ENCODE results near the gene SERPINB3. TPM values are rescaled to one million over a fixed set of nuclear protein-coding genes. Genes with fewer than 3 reads are reported as not detected.
"Not testable (repeated sequence)": the region's sequence is repeated elsewhere in the genome, so short reads cannot be mapped to it uniquely, and the experiment has no call there.

SERPINB3 gene
- not detected for total RNA-seq

- intact Hi-C loops (cut with DNase I; ENCODE audit: low total_unique reads); H3K4me1 ChIP-seq; H3K27ac ChIP-seq; DNase-seq; H3K9me3 ChIP-seq; H3K36me3 ChIP-seq; H3K4me3 ChIP-seq; H3K27me3 ChIP-seq: not testable (repeated sequence)
Observed at GRCh38 chr18:63661750-63662149, at the start of gene SERPINB3. Gene SERPINB3, minus strand, starts transcription at chr18:63661893. Its CDS starts 677 bp downstream, at chr18:63661216.

- TF ChIP-seq CTCF (IDR thresholded peaks at IDR 0.05) = no peak
- TF ChIP-seq POLR2A (IDR thresholded peaks at IDR 0.05) = no peak
- Histone ChIP-seq H3K27ac (no peak overlapping the region), H3K4me1 (no peaks in the 10 kb centered on the region), H3K27me3 (no peaks in the 10 kb centered on the region), H3K9me3 (no peaks in the 10 kb centered on the region), H3K36me3 (no peaks in the 10 kb centered on the region), H3K4me3 (no peak overlapping the region)
- DNase-seq = no peak
- intact Hi-C loops (cut with DNase I; ENCODE audit: low total_unique reads) = no loop called here
Observed at GRCh38 chr18:63708650-63709049, 47.0 kb upstream of the SERPINB3 start.

DNA sequence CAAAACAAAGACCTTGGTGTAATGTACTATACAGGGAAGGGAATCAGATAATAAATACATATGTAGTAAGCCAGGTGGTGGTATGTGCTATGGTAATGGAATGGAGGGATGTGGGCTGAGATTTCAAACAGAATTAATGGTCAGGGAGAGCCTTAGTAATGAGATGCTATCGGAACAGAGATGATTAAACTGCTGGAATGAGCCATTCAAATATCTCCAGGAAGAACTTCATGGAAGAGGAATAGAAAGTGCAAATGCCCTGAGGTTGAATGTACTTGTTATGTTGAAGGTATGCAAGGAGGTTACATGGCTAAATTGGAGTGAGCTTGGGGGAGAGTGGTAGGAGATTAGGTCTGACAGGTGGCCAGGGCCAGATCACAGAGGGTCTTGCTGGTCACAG is 46.1 kb upstream of the SERPINB3 start:
- no peak for DNase-seq
- no peak for TF ChIP-seq POLR2A (IDR thresholded peaks at IDR 0.05)
- no peak for TF ChIP-seq CTCF (IDR thresholded peaks at IDR 0.05)
- H3K36me3 ChIP-seq = no peaks in the 10 kb centered on the region
- no peaks in the 10 kb centered on the region for H3K4me1 ChIP-seq
- no peaks in the 10 kb centered on the region for H3K27me3 ChIP-seq
- H3K9me3 ChIP-seq = no peaks in the 10 kb centered on the region
- intact Hi-C loops (cut with DNase I; ENCODE audit: low total_unique reads) = no loop called here
- H3K27ac ChIP-seq = no peak overlapping the region
- no peak overlapping the region for H3K4me3 ChIP-seq

GRCh38 chr18:63705401-63705800 is 43.7 kb upstream of the SERPINB3 start:
- Histone ChIP-seq H3K27me3 (no peaks in the 10 kb centered on the region), H3K4me3 (no peak overlapping the region), H3K4me1 (no peaks in the 10 kb centered on the region), H3K36me3 (no peaks in the 10 kb centered on the region), H3K27ac (no peak overlapping the region), H3K9me3 (no peaks in the 10 kb centered on the region)
- DNase-seq = no peak
- intact Hi-C loops (cut with DNase I; ENCODE audit: low total_unique reads) = no loop called here
- no peak for TF ChIP-seq POLR2A (IDR thresholded peaks at IDR 0.05)
- no peak for TF ChIP-seq CTCF (IDR thresholded peaks at IDR 0.05)

- Histone ChIP-seq H3K9me3 (no peaks in the 10 kb centered on the region), H3K4me1 (no peaks in the 10 kb centered on the region), H3K27ac (no peak within 1 kb of the TSS), H3K27me3 (no peaks in the 10 kb centered on the region), H3K36me3 (no peaks in the 10 kb centered on the region), H3K4me3 (no peak within 1 kb of the TSS)
- intact Hi-C loops (cut with DNase I; ENCODE audit: low total_unique reads) = no loop called here
- no peak for DNase-seq
- no peak for TF ChIP-seq CTCF (IDR thresholded peaks at IDR 0.05)
- TF ChIP-seq POLR2A (IDR thresholded peaks at IDR 0.05) = no peak
Observed at GRCh38 chr18:63702660-63703059, 41.0 kb upstream of the SERPINB3 start, which contains the start of gene SERPINB11. Gene SERPINB11, plus strand, starts transcription at chr18:63702960. Its CDS starts 7,234 bp downstream, at chr18:63710194.

- Histone ChIP-seq H3K4me1 (no peaks in the 10 kb centered on the region), H3K9me3 (no peaks in the 10 kb centered on the region), H3K36me3 (no peaks in the 10 kb centered on the region), H3K27ac (no peak overlapping the region), H3K27me3 (no peaks in the 10 kb centered on the region), H3K4me3 (no peak overlapping the region)
- intact Hi-C loops (cut with DNase I; ENCODE audit: low total_unique reads) = no loop called here
- DNase-seq = no peak
- no peak for TF ChIP-seq POLR2A (IDR thresholded peaks at IDR 0.05)
- TF ChIP-seq CTCF (IDR thresholded peaks at IDR 0.05) = no peak
Observed at GRCh38 chr18:63701952-63702351, 40.3 kb upstream of the SERPINB3 start.
